WTC11 (cell line): Measurements from ENCODE around the gene RAI1. TPM values are rescaled to one million over a fixed set of nuclear protein-coding genes. Genes with fewer than 3 reads are reported as not detected.

Experiments
- ATAC-seq: fragments of 200-7000 bp; cut with Tn5 transposase; 2 replicates; pipeline ENCODE4 v1.10.0; 2021; ENCODE audit warnings: mild to moderate bottlenecking, moderate library complexity
- CTCF ChIA-PET: fragments of 300-600 bp; sonication (Branson Sonifier 250); formaldehyde crosslinking; loops from one replicate; lab custom pipeline; 2021; ENCODE audit warnings: antibody characterized with exemption; lab: Charles Lee
- POLR2A ChIA-PET: fragments of 350-600 bp; sonication (Branson Sonifier 250); formaldehyde crosslinking; loops from one replicate; lab custom pipeline; 2021; ENCODE audit warnings: antibody characterized with exemption; lab: Charles Lee
- DNase-seq: peaks from one replicate; pipeline ENCODE4 v3.0.0; 2021; ENCODE audit warnings: low spot score
- H3K27ac Mint-ChIP-seq: 2 replicates; pipeline ENCODE4 v1.8.0; 2021; ENCODE audit warnings: mixed read lengths
- H3K27me3 Mint-ChIP-seq: 2 replicates; pipeline ENCODE4 v1.8.0; 2021; ENCODE audit warnings: low read depth, mild to moderate bottlenecking, moderate library complexity, mixed read lengths
- H3K36me3 Mint-ChIP-seq: 2 replicates; pipeline ENCODE4 v1.8.0; 2021; ENCODE audit warnings: mixed read lengths
- H3K4me1 Mint-ChIP-seq: 2 replicates; pipeline ENCODE4 v1.8.0; 2022; ENCODE audit warnings: mixed read lengths
- H3K4me3 Mint-ChIP-seq: 2 replicates; pipeline ENCODE4 v1.8.0; 2021; ENCODE audit warnings: mild to moderate bottlenecking, moderate library complexity, mixed read lengths
- H3K9me3 Mint-ChIP-seq: 2 replicates; pipeline ENCODE4 v1.8.0; 2021; ENCODE audit warnings: mixed read lengths
- FOXK1 ChIP-seq: sonication (generic); formaldehyde crosslinking; IDR thresholded peaks from 2 replicates; pipeline ENCODE4 v1.8.0; 2022; ENCODE audit warnings: mild to moderate bottlenecking, moderate library complexity, missing genetic modification reagents
- TEAD4 ChIP-seq: sonication (generic); formaldehyde crosslinking; IDR thresholded peaks from 2 replicates; pipeline ENCODE4 v1.8.0; 2022; ENCODE audit warnings: mild to moderate bottlenecking, missing genetic modification reagents
- total RNA-seq: library from RNA; stranded (reverse); gene quantifications from 3 replicates; pipeline ENCODE4 v1.2.3, GENCODE V29; 2021
- TF ChIP-seq, protein P1 (sequence below): fragments of 250-450 bp; sonication (Bioruptor Pico); IDR thresholded peaks from 2 replicates; pipeline ENCODE4 v1.9.0; 2021; ENCODE audit warnings: moderate library complexity, mild to moderate bottlenecking, inconsistent platforms, borderline replicate concordance
- TF ChIP-seq, protein P2 (sequence below): sonication (generic); formaldehyde crosslinking; IDR thresholded peaks from 2 replicates; pipeline ENCODE4 v1.8.0; 2022; ENCODE audit warnings: mild to moderate bottlenecking, missing genetic modification reagents
- TF ChIP-seq, protein P3 (sequence below): sonication (generic); formaldehyde crosslinking; IDR thresholded peaks from 2 replicates; pipeline ENCODE4 v1.8.0; 2023; ENCODE audit warnings: missing genetic modification reagents
- TF ChIP-seq, protein P4 (sequence below): fragments of 250-450 bp; sonication (Bioruptor Pico); IDR thresholded peaks from 2 replicates; pipeline ENCODE4 v1.9.0; 2021; ENCODE audit warnings: mild to moderate bottlenecking, borderline replicate concordance
- TF ChIP-seq, protein P5 (sequence below): sonication (generic); formaldehyde crosslinking; IDR thresholded peaks from 2 replicates; pipeline ENCODE4 v1.8.0; 2022; ENCODE audit warnings: missing genetic modification reagents

RAI1 gene
- total RNA-seq, 1 experiment from 2014 or later = 12.7 TPM

DNA sequence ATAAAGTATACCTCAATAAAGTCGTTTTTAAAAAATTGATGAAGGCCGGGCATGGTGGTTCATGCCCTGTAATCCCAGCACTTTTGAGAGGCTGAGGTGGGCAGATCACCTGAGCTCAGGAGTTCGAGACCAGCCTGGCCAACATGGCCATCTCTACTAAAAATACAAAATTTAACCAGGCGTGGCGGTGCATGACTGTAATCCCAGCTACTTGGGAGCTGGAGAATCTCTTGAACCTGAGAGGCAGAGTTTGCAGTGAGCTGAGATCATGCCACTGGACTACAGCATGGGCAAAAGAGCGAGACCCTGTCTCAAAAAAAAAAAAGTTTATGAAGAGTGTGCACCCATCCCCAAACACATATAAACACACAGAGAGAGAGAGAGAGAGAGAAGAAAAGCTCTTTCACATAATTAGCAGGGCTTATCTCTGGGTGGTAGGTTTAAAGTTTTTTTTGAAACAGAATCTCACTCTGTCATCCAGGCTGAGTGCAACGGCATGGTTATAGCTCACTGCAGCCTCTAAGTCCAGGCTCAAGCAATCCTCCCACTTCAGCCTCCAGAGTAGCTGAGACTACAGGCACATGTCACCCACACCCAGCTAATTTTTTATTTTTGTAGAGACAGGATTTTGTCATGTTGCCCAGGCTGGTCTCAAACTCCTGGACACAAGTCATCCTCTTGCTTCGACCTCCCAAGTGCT, 152.6 kb downstream of the RAI1 start:
- POLR2A ChIA-PET = interaction anchor here (0.7 kb wide), 1 partner anchor 85 kb away, joined by 3 read pairs; no protein-coding TSS in a partner anchor
- CTCF ChIA-PET = interaction anchor here (0.9 to 1.3 kb wide), 2 partner anchors 21 to 85 kb away, joined by 3 to 4 read pairs; no protein-coding TSS in a partner anchor

More for the DNA sequence above, 152.6 kb downstream of the RAI1 start:
- TF ChIP-seq, protein P1, sequence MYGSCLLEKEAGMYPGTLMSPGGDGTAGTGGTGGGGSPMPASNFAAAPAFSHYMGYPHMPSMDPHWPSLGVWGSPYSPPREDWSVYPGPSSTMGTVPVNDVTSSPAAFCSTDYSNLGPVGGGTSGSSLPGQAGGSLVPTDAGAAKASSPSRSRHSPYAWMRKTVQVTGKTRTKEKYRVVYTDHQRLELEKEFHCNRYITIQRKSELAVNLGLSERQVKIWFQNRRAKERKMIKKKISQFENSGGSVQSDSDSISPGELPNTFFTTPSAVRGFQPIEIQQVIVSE (CRISPR knock-in tag) = no peak
- TF ChIP-seq, protein P2, sequence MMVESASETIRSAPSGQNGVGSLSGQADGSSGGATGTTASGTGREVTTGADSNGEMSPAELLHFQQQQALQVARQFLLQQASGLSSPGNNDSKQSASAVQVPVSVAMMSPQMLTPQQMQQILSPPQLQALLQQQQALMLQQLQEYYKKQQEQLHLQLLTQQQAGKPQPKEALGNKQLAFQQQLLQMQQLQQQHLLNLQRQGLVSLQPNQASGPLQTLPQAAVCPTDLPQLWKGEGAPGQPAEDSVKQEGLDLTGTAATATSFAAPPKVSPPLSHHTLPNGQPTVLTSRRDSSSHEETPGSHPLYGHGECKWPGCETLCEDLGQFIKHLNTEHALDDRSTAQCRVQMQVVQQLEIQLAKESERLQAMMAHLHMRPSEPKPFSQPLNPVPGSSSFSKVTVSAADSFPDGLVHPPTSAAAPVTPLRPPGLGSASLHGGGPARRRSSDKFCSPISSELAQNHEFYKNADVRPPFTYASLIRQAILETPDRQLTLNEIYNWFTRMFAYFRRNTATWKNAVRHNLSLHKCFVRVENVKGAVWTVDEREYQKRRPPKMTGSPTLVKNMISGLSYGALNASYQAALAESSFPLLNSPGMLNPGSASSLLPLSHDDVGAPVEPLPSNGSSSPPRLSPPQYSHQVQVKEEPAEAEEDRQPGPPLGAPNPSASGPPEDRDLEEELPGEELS = no peak
- TF ChIP-seq TEAD4 (CRISPR knock-in tag) (no peak), FOXK1 (CRISPR knock-in tag) (no peak)
- TF ChIP-seq, protein P3, sequence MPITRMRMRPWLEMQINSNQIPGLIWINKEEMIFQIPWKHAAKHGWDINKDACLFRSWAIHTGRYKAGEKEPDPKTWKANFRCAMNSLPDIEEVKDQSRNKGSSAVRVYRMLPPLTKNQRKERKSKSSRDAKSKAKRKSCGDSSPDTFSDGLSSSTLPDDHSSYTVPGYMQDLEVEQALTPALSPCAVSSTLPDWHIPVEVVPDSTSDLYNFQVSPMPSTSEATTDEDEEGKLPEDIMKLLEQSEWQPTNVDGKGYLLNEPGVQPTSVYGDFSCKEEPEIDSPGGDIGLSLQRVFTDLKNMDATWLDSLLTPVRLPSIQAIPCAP (CRISPR knock-in tag) = no peak
- TF ChIP-seq, protein P4, sequence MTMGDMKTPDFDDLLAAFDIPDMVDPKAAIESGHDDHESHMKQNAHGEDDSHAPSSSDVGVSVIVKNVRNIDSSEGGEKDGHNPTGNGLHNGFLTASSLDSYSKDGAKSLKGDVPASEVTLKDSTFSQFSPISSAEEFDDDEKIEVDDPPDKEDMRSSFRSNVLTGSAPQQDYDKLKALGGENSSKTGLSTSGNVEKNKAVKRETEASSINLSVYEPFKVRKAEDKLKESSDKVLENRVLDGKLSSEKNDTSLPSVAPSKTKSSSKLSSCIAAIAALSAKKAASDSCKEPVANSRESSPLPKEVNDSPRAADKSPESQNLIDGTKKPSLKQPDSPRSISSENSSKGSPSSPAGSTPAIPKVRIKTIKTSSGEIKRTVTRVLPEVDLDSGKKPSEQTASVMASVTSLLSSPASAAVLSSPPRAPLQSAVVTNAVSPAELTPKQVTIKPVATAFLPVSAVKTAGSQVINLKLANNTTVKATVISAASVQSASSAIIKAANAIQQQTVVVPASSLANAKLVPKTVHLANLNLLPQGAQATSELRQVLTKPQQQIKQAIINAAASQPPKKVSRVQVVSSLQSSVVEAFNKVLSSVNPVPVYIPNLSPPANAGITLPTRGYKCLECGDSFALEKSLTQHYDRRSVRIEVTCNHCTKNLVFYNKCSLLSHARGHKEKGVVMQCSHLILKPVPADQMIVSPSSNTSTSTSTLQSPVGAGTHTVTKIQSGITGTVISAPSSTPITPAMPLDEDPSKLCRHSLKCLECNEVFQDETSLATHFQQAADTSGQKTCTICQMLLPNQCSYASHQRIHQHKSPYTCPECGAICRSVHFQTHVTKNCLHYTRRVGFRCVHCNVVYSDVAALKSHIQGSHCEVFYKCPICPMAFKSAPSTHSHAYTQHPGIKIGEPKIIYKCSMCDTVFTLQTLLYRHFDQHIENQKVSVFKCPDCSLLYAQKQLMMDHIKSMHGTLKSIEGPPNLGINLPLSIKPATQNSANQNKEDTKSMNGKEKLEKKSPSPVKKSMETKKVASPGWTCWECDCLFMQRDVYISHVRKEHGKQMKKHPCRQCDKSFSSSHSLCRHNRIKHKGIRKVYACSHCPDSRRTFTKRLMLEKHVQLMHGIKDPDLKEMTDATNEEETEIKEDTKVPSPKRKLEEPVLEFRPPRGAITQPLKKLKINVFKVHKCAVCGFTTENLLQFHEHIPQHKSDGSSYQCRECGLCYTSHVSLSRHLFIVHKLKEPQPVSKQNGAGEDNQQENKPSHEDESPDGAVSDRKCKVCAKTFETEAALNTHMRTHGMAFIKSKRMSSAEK = no peak
- TF ChIP-seq, protein P5, sequence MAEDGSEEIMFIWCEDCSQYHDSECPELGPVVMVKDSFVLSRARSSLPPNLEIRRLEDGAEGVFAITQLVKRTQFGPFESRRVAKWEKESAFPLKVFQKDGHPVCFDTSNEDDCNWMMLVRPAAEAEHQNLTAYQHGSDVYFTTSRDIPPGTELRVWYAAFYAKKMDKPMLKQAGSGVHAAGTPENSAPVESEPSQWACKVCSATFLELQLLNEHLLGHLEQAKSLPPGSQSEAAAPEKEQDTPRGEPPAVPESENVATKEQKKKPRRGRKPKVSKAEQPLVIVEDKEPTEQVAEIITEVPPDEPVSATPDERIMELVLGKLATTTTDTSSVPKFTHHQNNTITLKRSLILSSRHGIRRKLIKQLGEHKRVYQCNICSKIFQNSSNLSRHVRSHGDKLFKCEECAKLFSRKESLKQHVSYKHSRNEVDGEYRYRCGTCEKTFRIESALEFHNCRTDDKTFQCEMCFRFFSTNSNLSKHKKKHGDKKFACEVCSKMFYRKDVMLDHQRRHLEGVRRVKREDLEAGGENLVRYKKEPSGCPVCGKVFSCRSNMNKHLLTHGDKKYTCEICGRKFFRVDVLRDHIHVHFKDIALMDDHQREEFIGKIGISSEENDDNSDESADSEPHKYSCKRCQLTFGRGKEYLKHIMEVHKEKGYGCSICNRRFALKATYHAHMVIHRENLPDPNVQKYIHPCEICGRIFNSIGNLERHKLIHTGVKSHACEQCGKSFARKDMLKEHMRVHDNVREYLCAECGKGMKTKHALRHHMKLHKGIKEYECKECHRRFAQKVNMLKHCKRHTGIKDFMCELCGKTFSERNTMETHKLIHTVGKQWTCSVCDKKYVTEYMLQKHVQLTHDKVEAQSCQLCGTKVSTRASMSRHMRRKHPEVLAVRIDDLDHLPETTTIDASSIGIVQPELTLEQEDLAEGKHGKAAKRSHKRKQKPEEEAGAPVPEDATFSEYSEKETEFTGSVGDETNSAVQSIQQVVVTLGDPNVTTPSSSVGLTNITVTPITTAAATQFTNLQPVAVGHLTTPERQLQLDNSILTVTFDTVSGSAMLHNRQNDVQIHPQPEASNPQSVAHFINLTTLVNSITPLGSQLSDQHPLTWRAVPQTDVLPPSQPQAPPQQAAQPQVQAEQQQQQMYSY (CRISPR knock-in tag) = no peak
- TF ChIP-seq, all 79 proteins: peak for 0
- ATAC-seq (no peak), DNase-seq (no peak)
- Mint-ChIP-seq H3K9me3 (no peaks in the 10 kb centered on the region), H3K27me3 (no peaks in the 10 kb centered on the region), H3K27ac (peak overlapping the region; percentile 70), H3K36me3 (peaks cover 24% of the 10 kb centered on the region), H3K4me3 (no peak overlapping the region), H3K4me1 (peaks cover 62% of the 10 kb centered on the region)
